HG03442 (cell line): ENCODE data around the gene DGKQ.
A peak's percentile ranks its signal among the peaks of the same experiment; 100 is the strongest.

Source experiments
- ATAC-seq: cut with Tn5 transposase; IDR thresholded peaks from one replicate; pipeline ENCODE4 v1.9.1; 2021; ENCODE audit warnings: mild to moderate bottlenecking, moderate library complexity; ENCODE audit not compliant: unreplicated experiment

DGKQ gene

DNA sequence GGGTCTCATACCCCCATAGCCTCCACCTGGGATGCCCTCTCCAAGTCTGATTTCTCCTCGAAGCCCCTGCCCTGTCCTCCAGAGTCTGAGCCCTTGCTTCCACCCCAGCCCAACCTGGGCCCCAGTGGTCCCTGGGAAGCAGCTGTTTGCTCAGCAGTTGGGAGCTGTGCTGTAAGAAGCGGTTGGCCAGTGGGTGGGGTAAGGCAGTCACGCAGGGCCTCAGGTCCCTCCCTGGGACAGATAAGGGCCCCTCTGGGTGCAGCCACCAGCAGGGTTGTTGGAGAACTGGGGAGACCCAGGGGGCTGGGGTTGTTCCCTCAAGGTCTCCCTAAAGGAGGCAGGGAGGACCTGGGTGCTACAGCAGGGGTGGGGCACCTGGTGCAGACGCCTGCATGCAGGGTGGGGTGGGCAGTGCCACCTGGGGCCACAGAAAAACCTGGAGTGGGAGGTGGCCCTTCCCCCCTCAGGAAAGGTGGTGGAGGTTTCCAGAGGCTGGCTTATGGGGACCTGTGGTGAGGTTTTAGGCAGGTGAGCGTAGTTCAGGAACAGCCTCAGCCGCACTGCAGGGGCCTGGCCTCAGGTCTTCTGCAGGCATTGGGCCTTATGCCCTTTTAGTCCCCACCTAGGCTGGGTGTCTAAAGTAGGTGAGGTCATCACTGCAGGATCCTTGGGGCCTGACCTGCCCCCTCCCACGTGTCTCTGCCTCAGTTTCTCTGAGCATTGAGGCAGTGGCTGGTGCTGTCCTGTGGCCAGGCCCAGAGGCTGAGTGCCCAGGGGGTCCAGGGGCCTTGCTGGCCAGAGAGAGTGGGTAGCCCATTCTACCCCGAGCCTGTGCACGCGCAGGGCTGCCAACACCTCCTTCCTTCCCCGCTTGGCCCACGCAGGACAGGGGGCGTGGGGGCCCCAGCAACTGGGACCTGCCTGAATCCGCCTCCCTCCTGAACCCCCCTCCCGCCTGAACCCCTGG is 22.9 kb upstream of the DGKQ start:
- ATAC-seq = no peak

DNA sequence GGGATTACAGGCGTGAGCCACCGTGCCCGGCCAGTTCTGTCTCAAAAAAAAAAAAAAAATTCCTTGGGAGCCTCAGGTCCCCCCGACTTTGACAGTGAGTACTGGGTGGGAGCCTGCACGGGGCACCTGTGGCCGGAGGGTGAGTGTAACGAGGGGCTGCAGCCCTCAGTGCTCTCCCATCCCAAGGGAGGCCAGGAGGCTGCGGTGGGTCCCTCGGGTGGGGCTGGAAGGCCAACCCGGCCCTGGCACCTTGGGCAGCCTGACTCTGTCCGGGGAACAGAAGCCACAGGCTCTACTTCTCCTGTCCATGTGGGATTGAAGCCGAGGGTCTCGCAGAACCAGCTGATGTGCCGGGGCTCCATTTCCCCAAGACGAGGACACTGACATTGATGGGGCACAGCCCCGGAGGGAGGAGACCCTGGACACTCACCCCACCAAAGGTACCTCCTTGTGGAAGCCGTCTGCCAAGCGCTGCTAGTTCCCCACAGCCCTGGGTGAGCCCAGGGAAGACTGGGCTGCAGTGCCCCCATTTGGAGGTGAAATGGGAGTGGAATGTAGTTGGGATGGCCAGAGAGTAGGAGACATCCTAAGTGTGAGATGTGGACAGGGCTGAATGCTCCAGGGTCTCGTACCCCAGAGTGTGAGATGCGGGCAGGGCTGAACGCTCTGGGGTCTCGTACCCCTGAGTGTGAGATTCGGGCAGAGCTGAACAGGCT is 22.1 kb upstream of the DGKQ start:
- ATAC-seq = no peak

DNA sequence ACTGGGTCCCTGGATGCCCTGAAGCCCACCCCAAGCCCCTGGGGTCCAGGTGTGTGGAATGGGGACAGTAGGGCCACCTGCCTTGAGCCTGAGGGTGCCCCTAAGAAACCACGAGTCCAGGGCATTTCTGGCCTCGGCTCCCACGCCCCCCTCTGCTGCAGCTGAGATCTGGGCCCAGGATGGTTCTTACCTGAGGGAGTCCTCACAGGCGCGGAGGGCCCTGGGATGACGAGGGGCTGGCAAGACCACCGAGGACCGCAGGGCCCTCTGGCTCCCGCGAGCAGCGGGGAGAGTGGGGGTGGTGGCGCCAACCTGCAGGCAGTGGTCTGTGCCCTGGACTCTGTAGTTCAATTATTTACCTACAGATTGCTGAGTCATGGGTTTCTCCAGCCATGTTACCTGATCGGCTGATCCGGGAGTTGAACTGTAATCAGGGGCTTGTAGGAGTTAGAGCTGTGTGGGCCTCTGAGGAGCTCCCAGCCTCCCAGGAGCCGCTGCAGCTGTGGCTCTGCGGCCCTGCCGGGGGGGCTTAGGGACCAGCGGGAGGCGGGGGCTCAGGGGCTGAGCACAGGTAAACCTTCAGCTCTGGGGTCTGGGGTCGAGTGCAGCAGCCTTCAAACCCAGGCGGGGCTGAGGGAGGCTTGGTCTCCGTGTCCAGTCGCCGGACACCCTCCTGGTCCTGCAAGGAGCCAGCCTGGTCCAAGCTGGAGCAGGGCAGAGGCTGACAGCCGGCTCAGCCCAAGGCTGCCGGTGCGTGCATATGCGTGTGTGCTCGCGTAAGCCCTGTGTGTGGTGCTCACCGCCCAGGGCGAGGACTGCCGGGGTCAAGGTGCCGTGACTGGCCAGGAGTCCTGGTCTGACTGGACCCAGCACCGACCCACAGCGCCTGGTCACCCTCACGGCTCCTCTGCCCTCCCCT is 20.0 kb upstream of the DGKQ start, which contains the start of gene SLC26A1:
TSS of gene SLC26A1 (minus strand) at position 294 of the 919 bp plus-strand sequence. CDS start 1,701 bp downstream, outside the sequence.
- ATAC-seq = no peak

DNA sequence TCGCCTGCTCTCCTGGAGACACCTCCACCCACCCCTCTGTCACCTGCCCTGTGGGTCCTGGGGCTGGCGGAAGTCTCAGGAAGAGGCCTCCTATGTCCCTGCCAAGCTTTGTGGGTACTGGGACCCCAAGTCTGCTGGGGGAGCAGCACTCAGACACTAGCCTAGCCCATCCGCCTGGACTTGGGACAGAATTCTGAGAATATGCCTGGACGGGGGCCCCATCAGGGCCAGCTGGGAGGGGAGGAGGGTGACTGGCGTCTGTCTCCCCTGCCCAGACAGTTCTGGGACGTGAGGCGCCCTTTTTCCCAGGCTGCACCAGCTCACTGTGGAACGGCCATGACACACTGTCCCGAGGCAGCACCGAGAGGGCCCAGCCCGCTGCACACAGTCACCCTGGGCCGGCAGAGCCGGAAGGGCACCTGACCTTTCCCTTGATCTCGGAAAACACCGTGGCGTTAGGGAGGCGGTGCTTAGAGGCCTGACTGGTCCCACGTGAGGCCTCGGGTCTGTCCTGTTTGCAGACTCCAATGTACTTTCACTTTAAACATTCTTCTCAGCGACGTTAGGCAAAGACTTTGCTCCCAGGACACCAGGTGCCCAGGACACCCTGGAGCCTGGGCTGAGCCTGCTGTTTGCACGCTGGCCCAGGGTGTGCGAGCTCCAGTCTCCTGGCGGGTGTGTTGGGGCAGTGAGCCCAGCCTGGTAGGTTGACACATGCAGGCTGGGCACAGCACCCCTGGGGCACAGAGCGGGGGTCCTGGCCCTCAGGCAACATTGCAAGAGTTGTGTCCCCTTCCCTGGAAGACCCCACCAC is 19.1 kb upstream of the DGKQ start:
- no peak for ATAC-seq

DNA sequence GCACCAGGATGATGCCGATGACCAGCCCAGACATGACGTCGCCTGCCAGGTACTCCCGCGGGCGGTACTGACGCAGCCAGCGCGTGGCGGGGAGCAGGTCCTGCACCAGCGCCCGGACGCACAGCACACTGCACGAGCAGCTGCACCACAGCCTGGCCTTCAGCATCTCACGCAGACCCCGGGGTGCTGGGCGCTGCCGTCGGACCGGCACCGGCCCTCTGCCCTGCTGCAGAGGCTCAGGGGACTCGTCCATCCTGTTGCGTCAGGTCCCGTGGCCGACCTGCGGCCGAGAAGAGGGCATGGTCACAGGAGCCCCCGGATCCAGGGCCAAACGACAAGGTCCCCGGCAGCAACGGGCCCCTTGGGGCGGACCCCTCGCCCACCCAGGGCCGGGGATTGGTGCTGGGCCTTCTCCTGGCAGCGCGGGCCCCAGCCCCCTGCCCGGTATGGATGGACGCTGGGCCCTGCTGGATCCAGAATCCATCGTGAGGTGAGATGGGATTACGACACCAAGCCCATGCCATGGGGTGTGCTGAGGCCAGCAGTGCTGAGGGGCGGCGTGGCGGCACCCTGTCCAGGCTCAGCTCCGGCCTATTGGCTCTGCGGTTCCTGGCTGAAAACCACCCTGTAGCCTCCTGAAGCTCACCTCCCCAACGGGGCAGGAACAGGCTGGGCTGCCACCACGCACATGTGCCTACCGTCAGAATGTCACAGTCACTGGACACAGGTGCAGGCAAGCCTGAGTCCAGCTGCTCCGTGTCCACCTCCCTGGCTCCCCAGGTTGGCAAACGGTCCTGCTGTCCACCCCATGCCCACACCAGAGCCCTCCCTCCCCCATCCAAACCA is 18.3 kb upstream of the DGKQ start:
- ATAC-seq = no peak

DNA sequence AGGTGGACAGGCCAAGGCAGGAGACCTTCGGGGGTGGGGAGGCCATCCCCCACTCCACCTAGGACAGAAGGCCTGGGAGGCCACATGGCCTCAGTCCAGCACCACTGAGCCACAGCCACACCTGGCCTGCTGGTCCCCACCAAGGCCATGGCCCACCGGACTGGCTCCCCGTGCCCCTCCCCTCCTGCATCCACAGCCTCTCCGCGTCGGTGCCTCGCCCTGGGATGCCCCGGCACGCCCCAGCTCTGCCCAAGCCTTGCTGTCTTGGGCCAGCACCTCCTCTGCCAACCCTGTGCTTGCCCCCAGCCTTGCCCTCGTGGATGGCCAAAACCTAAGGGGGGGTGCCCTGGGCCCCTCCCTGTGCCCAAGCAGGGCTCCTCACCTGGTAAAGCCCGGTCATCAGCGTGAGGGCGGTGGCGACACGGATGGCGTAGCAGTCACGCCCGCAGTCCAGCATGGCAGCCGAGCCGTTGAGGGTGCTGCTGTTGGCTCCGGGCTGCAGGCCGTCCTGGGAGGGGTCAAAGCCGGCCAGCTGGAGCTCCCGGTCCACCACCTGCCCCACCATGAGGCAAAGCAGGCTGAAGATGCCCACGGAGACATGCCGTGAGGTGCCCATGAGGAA is 17.5 kb upstream of the DGKQ start:
- no peak for ATAC-seq

DNA sequence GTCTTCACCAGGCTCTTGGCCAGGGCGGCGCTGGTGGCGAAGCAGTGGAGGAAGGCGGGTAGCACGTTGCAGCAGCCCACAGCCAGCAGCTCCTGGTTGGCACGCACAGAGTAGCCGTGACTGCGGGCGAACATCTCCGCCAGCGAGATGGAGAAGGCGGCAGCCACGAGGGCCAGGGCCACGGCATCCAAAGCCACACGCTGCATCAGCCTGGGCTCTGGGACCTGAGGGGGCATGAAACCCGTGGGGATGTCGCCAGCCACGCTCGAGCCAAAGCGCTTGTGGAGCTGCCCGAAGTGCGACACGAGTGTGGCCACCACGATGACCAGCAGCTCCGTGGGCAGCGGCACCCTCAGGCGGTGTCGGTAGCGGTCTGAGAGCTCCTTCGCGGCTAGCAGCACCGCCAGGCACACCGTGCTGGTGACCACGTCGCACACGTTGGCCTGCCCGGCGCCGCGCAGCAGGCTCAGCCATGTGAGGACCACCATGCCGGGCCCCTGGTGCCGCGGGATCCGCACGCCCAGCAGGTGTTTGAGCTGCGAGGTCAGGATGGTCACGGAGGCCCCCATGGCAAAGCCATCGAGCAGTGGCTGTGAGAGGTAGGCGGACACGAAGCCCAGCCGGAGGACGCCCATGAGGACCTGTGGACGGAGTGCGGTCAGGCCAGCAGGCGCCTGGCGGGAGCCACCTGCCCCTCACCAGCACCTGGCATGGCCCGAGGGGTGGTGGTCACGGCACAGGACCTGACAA is 16.5 kb upstream of the DGKQ start:
- ATAC-seq = no peak

DNA sequence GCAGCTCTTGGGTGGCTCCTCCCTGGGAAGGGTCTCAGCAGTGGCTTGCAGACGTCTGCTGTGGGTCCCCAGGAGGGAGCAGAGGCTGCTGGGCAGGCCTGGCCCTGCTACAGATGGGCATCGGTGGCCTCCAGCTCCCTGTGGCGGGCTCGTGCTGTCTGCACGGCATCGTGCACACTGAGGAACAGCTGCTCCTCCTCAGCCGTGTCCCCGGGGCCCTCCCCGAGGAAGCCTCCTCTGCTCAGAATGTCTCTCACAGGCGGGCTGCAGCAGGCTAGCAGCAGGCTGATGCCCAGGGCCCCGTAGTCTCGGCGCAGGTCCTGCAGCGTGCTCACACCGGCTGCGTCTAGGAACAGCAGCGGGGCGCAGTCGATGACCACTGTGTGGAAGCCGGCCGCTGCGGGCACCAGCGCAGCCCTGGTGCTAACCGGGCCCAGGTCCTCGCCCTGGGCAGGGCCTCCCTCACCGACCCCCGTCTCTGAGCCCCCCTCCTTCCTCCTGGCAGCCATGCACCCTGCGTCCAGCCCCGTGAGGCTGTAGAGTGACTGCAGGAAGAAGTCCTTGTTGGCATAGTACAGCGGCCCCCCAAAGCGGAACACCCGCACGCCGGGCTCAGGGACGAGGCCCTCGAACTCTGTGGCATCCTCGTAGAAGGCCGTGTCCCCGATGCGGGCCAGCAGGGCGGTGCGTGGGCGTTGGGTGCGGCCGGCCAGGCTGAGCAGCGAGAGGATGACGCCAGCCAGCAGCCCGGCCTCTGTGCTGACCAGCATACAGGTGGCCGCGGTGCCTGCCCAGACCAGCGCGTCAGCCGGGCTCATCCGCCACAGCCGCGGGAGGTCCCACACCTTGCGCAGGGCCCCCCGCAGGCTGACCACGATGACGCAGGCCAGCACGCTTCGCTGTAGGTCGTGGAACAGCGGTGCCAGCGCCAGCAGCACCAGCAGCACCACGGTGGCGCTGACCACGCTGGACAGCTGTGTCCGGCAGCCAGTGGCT is 15.7 kb upstream of the DGKQ start:
- ATAC-seq = no peak

DNA sequence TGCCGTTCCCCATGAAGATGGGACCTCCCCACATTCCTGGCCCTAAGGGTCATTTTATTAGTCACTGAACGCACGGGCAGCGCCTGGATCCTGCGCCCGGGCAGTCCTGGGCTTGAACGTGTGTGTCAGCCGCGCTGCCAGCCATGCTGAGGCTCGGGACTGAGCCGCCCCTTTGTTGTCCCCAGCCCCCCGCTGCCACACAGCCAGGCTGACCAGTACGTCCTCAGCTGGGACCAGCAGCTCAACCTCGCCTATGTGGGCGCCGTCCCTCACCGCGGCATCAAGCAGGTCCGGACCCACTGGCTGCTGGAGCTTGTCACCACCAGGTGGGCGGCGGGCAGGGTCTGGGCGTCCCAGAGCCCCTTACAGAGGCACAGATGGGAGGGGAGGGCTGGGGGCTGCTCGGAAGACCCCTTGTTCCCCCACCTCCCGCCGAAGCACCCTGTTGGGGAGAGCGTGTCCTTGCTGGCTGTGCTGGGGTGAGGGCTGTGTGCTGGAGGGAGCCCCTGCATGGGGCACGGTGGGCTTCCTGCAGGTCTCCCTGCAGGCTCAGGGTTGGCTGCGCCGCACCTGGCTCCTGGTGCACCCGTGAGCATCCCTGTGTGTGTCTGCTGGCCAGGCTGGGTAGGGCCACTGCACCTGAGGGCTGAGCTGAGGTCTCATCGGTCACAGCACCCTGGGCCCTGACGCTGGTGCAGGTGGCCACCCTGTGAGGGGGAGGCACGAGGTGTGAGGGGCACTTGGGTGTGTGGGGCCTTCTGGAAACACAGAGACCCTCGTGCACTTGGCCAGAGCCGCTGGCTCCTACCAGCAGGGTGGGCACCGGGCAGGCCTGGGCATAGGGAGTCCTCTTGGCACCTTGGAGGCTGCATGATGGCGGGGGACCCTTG is 14.5 kb upstream of the DGKQ start:
- ATAC-seq = no peak

DNA sequence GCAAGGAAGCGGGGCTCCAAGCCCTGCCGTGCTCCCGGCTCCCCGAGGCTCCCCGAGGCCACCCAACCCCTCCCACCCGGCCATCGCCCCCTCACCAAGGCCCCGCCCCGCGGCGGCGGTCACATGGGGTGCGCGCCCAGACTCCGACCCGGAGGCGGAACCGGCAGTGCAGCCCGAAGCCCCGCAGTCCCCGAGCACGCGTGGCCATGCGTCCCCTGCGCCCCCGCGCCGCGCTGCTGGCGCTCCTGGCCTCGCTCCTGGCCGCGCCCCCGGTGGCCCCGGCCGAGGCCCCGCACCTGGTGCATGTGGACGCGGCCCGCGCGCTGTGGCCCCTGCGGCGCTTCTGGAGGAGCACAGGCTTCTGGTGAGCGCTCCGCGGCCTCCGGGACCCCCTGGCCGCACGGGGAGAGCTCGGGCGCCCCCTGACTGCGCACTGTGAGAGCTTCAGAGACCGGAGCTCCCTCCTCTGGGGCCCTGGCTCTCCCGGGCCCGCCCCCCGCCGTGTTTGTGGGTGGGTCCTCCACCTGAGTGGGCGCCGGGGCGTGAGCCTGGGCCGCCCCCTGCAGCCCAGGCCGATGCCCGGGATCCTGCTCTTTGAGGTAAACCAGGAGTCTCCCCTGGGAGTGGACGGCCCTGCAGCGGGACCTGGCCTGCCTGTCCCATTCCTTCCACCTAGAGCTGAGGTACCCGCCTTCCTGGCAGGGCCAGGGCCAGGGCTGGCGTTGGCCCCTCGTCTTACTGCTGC is 13.7 kb upstream of the DGKQ start, which contains the start of gene IDUA:
TSS of gene IDUA (plus strand) at position 166 of the 745 bp plus-strand sequence. CDS start at position 207, 41 bp downstream.
- peak; percentile 66 for ATAC-seq

DNA sequence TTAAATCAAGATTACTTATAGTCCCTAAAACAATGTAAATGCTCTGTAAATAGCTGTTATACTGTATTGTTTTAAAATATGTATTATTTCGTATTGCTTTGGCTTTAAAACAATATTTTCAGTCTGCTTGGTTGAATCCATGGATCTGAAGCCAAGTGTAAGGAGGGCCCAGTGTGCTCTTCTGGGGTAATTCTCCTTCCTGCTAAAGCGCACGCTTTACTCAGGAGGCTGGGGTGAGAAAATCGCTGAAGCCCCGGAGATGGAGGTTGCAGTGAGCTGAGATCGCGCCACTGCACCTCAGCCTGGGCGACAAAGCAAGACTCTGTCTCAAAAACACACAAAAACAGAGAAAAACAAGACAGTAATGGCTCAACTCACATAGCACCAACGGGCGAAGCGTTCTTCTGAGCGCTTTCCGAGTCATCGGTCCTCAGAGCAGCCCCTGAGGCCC is 13.1 kb upstream of the DGKQ start:
- ATAC-seq = peak; percentile 7

DNA sequence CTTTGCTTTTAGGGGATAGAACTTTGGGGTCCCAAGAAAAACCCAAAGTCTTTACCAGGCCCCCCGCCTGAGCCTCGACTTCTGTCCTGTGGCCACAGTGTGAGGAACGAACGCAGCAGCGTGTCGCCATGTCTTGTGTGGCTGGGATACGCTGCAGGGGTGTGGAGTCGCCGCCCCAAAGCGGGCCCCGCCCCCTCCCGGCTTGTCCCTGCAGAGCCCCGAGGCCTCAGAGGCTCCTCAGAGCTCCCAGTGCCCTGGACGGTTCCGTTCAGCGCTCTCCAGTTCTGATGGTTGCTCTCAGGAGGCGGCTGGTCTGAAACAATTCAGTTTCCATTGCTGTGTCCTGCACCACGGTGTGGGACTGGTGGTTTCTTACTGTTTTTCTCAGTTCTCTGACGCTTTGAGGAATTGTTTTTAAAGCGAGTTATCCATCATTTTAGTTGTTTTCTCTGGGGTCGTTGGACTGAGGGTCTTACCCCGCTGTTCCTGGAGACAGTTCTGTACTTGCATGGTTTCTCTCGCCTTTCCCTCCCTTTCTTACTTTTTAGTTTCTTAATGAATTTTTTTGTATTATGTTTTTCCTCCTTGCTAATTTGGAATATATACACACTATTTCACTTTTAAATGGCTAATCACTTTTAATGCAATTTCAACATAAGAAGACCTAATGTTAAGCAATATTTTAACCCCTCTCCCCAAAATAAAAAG is 11.9 kb upstream of the DGKQ start:
- no peak for ATAC-seq

DNA sequence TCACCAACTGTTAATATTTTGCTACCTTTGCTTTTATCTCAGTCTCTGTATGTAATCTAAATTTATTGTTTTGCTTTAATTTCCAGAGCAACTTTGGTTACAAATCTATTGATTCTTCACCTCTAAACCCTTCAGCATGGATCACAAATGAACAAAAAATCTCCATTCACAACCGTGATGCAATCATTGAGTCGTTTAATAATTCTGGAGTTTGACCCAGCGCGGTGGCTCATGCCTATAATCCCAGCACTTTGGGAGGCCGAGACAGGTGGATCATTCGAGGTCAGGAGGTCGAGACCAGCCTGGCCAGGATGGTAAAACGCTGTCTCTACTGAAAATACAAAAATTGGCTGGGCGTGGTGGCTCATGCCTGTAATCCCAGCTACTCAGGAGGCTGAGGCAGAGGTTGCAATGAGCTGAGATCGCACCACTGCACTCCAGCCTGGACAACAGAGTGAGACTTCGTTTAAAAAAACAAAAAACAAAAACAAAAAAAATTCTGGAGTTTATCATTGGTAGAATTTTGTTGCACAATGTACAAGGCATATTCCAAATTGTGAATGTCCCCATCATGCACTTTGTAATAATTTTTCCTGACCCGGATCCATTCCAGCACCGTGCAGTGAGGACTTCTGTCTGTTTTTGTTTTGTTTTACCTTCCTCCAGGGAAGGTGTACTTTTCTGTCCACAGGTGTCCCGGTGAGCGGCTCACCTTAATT is 11.1 kb upstream of the DGKQ start:
- ATAC-seq = no peak

DNA sequence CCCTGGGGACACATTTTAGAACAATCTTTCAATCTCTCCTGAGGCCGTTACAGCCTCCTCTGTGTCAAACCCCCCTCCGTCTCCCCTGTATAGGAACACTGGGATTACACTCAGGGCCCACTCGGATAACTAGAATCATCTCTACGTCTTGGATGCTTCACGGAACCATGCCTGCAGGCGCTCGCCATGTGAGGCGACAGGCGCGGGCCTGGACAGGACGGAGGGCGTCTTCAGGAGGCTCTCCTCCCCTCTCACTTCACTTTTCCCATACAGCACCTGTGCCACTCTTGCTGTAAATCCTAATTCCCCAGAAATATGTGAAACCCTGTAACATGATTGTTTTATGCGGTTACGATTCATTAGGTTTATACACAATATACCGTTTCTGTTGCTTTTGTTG is 9.4 kb upstream of the DGKQ start:
- no peak for ATAC-seq
